Putamen (tissue), 1 donor: Measurements from ENCODE around the gene SLC9A3.

Experiments used
- DNase-seq: peaks from one replicate; pipeline ENCODE4 v3.0.0-alpha.2; 2016; ENCODE audit warnings: low spot score

SLC9A3 gene

GRCh38 chr5:458547-459353 lies 65.5 kb downstream of the SLC9A3 start:
- DNase-seq = no peak

- DNase-seq = no peak
Measured at GRCh38 chr5:457195-457961, 66.9 kb downstream of the SLC9A3 start.

- DNase-seq = no peak
Measured at GRCh38 chr5:456351-457194, 67.7 kb downstream of the SLC9A3 start.

- no peak for DNase-seq
Measured at GRCh38 chr5:455806-456205, 68.4 kb downstream of the SLC9A3 start.

GRCh38 chr5:454936-455335 lies 69.3 kb downstream of the SLC9A3 start:
- DNase-seq = no peak

GRCh38 chr5:453725-454481 lies 70.3 kb downstream of the SLC9A3 start:
- DNase-seq = no peak

- DNase-seq = no peak
Measured at GRCh38 chr5:452978-453710, 71.1 kb downstream of the SLC9A3 start.

GRCh38 chr5:451587-452458 lies 72.4 kb downstream of the SLC9A3 start:
- DNase-seq = no peak

- DNase-seq = no peak
Measured at GRCh38 chr5:449151-449550, 75.1 kb downstream of the SLC9A3 start.

- DNase-seq = peak; percentile 39
Measured at GRCh38 chr5:448766-449090, 75.5 kb downstream of the SLC9A3 start.

- no peak for DNase-seq
Measured at GRCh38 chr5:448061-448765, 76.0 kb downstream of the SLC9A3 start.

GRCh38 chr5:447501-447900 lies 76.7 kb downstream of the SLC9A3 start:
- no peak for DNase-seq

- DNase-seq = no peak
Measured at GRCh38 chr5:446883-447263, 77.4 kb downstream of the SLC9A3 start.

GRCh38 chr5:446066-446882 lies 78.0 kb downstream of the SLC9A3 start:
- DNase-seq = no peak

- DNase-seq = no peak
Measured at GRCh38 chr5:445591-445990, 78.7 kb downstream of the SLC9A3 start.

GRCh38 chr5:444226-444625 lies 80.0 kb downstream of the SLC9A3 start:
- no peak for DNase-seq

- no peak for DNase-seq
Measured at GRCh38 chr5:443239-444151, 80.8 kb downstream of the SLC9A3 start.
